H1 (cell line): ENCODE measurements around the gene MRS2.

Source experiments
- CHD7 ChIP-seq: fragments of 300-600 bp; sonication (generic); IDR thresholded peaks from 2 replicates; pipeline ENCODE4 v1.7.1; 2012; ENCODE audit warnings: low read length, moderate library complexity, mild to moderate bottlenecking, inconsistent platforms; ENCODE audit not compliant: insufficient replicate concordance
- CREB1 ChIP-seq: IDR thresholded peaks from 2 replicates; pipeline ENCODE4 v1.6.1; 2012; ENCODE audit warnings: inconsistent platforms
- EP300 ChIP-seq, 2 experiments: IDR thresholded peaks; 1 replicate in 1 of 2; 2 replicates in 1 of 2; pipeline ENCODE4 v1.6.1; 2011 to 2012; ENCODE audit warnings: low read depth in 2 of 2, low read length in 2 of 2, mild to moderate bottlenecking in 2 of 2, borderline replicate concordance in 1 of 2, inconsistent platforms in 1 of 2, moderate library complexity in 1 of 2
- SUZ12 ChIP-seq: fragments of 200-600 bp; sonication (generic); IDR thresholded peaks from 2 replicates; pipeline ENCODE4 v1.6.1; 2012; ENCODE audit warnings: mild to moderate bottlenecking, inconsistent platforms, low read length, moderate library complexity, mixed read lengths
- YY1 ChIP-seq: IDR thresholded peaks from 2 replicates; pipeline ENCODE4 v1.6.1; 2011; ENCODE audit warnings: low read depth, mild to moderate bottlenecking, low read length
- TF ChIP-seq, protein P1 (sequence below), 3 experiments: IDR thresholded peaks; 1 replicate in 2 of 3; 2 replicates in 1 of 3; pipeline versions ENCODE4 v1.5.1 to v1.6.1; 2011; ENCODE audit warnings: low read length in 3 of 3, mild to moderate bottlenecking in 3 of 3, inconsistent platforms in 2 of 3, low read depth in 1 of 3, moderate library complexity in 1 of 3; ENCODE audit not compliant: insufficient read depth in 1 of 3; ENCODE audit errors: control extremely low read depth in 1 of 3
- TF ChIP-seq, protein P2 (sequence below): IDR thresholded peaks from 2 replicates; pipeline ENCODE4 v1.6.1; 2012; ENCODE audit warnings: low read length, inconsistent platforms

DNA sequence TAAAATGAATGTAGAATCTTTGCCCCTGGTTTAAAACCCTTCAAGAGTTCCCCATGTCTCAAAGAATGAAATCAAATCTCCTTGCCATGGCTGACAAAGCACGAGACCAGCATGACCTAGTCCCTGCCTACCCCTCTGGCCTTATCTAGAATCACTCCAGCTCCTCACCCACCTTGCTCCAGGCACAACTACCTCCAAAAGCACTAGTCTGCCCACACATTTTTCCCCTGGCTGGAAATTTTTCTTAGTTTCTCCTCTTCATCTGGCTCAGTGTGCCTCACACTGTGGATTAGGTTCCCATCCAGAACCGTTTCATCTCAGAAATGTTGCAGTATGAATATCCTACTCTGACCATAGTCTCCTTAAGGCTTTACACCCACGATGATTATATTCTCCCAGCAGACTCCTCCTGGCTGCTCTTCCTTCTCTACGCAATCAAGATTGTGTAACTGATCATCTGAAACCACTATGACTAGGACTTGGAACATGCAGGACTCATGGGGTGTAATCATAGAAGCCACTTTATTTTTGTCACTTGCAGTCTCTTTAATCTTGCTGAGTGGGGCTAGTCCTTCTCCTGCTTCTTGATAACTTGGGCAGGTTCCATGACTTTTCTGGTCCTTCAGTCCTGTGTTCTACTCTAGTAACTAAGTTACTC lies 7.8 kb upstream of the MRS2 start:
- TF ChIP-seq CHD7, result no peak
- no peak for TF ChIP-seq EP300 (IDR thresholded peaks at IDR 0.05; ENCODE audit: borderline replicate concordance in 1 of 2, low read depth in 2 of 2, low read length in 2 of 2)
- no peak for TF ChIP-seq YY1
- TF ChIP-seq, protein P1, sequence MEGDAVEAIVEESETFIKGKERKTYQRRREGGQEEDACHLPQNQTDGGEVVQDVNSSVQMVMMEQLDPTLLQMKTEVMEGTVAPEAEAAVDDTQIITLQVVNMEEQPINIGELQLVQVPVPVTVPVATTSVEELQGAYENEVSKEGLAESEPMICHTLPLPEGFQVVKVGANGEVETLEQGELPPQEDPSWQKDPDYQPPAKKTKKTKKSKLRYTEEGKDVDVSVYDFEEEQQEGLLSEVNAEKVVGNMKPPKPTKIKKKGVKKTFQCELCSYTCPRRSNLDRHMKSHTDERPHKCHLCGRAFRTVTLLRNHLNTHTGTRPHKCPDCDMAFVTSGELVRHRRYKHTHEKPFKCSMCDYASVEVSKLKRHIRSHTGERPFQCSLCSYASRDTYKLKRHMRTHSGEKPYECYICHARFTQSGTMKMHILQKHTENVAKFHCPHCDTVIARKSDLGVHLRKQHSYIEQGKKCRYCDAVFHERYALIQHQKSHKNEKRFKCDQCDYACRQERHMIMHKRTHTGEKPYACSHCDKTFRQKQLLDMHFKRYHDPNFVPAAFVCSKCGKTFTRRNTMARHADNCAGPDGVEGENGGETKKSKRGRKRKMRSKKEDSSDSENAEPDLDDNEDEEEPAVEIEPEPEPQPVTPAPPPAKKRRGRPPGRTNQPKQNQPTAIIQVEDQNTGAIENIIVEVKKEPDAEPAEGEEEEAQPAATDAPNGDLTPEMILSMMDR (IDR thresholded peaks at IDR 0.05; ENCODE audit: control extremely low read depth in 1 of 3, insufficient read depth in 1 of 3, low read depth in 1 of 3, low read length in 3 of 3), result no peak
- no peak for TF ChIP-seq SUZ12
- TF ChIP-seq, protein P2, sequence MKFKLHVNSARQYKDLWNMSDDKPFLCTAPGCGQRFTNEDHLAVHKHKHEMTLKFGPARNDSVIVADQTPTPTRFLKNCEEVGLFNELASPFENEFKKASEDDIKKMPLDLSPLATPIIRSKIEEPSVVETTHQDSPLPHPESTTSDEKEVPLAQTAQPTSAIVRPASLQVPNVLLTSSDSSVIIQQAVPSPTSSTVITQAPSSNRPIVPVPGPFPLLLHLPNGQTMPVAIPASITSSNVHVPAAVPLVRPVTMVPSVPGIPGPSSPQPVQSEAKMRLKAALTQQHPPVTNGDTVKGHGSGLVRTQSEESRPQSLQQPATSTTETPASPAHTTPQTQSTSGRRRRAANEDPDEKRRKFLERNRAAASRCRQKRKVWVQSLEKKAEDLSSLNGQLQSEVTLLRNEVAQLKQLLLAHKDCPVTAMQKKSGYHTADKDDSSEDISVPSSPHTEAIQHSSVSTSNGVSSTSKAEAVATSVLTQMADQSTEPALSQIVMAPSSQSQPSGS, result no peak
- no peak for TF ChIP-seq CREB1
